ENCODE data around the gene NCAM1. TPM values are rescaled to one million over a fixed set of nuclear protein-coding genes. Genes with fewer than 3 reads are reported as not detected.

The NCAM1 gene
- total RNA-seq, 1 donor from 2014 or later: 4.2 TPM

GRCh38 chr11:112965656-112966055 is 4.4 kb downstream of the NCAM1 start:
- peaks cover 11% of the 10 kb centered on the region for H3K4me1 ChIP-seq
- no peak overlapping the region for H3K4me3 ChIP-seq
- H3K9me3 ChIP-seq: no peaks in the 10 kb centered on the region
- H3K36me3 ChIP-seq: no peaks in the 10 kb centered on the region
- TF ChIP-seq, protein P1, sequence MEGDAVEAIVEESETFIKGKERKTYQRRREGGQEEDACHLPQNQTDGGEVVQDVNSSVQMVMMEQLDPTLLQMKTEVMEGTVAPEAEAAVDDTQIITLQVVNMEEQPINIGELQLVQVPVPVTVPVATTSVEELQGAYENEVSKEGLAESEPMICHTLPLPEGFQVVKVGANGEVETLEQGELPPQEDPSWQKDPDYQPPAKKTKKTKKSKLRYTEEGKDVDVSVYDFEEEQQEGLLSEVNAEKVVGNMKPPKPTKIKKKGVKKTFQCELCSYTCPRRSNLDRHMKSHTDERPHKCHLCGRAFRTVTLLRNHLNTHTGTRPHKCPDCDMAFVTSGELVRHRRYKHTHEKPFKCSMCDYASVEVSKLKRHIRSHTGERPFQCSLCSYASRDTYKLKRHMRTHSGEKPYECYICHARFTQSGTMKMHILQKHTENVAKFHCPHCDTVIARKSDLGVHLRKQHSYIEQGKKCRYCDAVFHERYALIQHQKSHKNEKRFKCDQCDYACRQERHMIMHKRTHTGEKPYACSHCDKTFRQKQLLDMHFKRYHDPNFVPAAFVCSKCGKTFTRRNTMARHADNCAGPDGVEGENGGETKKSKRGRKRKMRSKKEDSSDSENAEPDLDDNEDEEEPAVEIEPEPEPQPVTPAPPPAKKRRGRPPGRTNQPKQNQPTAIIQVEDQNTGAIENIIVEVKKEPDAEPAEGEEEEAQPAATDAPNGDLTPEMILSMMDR (IDR thresholded peaks at IDR 0.05): no peak
- intact Hi-C loops (cut with DNase I): no loop called here
- DNase-seq (no peak), ATAC-seq (no peak)
- H3K27ac ChIP-seq: no peak overlapping the region
- peaks cover 57% of the 10 kb centered on the region for H3K27me3 ChIP-seq

- Histone ChIP-seq H3K4me3 (no peak overlapping the region), H3K36me3 (no peaks in the 10 kb centered on the region), H3K27me3 (peaks cover 55% of the 10 kb centered on the region), H3K27ac (no peak overlapping the region), H3K9me3 (no peaks in the 10 kb centered on the region), H3K4me1 (peaks cover 11% of the 10 kb centered on the region)
- DNase-seq (no peak), ATAC-seq (no peak)
- TF ChIP-seq, protein P1 (IDR thresholded peaks at IDR 0.05): no peak
- intact Hi-C loops (cut with DNase I): no loop called here
These were observed 5.3 kb downstream of the NCAM1 start for GRCh38 chr11:112966561-112966960.

DNA sequence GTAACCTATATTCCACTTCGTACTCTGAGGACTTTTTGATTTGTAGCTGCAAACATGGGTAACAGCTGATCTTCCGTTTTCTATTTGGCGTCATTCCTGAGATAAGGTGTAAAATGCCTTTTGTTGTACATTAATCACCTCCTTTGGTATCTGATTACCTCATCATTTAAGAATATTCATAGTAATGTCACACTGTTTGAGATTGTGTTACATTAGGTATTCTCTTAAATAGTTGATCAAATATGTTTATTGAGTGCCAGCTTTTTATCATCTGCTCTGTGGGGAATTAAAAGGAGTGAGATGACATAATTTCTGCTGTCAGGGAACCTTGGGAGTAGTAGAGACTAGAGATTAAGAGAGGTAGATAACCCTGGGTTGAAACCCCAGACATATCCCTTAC is 5.9 kb downstream of the NCAM1 start:
- peaks cover 51% of the 10 kb centered on the region for H3K27me3 ChIP-seq

GRCh38 chr11:112968941-112969713 is 7.9 kb downstream of the NCAM1 start:
- Histone ChIP-seq H3K4me1 (no peaks in the 10 kb centered on the region), H3K36me3 (no peaks in the 10 kb centered on the region), H3K27ac (no peak overlapping the region), H3K27me3 (peaks cover 31% of the 10 kb centered on the region), H3K4me3 (no peak overlapping the region), H3K9me3 (no peaks in the 10 kb centered on the region)
- intact Hi-C loops (cut with DNase I): no loop called here
- TF ChIP-seq, protein P1 (IDR thresholded peaks at IDR 0.05): no peak
- DNase-seq (no peak), ATAC-seq (no peak)

More for the DNA sequence above, 5.9 kb downstream of the NCAM1 start:
- no peak for DNase-seq
- no peak overlapping the region for H3K27ac ChIP-seq
- intact Hi-C loops (cut with DNase I): no loop called here
- TF ChIP-seq, protein P1 (IDR thresholded peaks at IDR 0.05): no peak
- no peak for ATAC-seq
- peaks cover 11% of the 10 kb centered on the region for H3K4me1 ChIP-seq
- no peaks in the 10 kb centered on the region for H3K9me3 ChIP-seq
- H3K4me3 ChIP-seq: no peak overlapping the region
- no peaks in the 10 kb centered on the region for H3K36me3 ChIP-seq

DNA sequence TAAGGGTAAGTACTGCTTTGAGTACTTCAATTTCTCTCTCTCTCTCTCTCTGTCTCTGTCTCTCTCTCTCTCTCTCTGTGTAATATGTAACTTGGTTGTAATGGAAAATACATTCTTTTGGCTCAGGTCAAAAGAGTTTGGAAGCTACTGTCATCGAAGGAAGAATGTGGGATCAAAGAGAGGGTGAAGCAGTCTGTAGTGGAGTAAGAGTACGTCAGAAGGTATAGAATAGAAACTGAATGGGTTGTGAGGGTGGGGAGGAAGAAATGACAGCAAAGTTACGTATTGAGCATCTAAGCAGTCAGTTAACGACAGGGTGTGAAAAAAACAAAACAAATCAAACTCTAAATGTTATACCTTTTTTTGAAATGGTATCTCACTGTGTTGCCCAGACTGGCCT is 10.0 kb downstream of the NCAM1 start:
- no peaks in the 10 kb centered on the region for H3K4me1 ChIP-seq
- ATAC-seq (no peak), DNase-seq (no peak)
- TF ChIP-seq, protein P1 (IDR thresholded peaks at IDR 0.05): no peak
- no peak overlapping the region for H3K27ac ChIP-seq
- H3K9me3 ChIP-seq: no peaks in the 10 kb centered on the region
- intact Hi-C loops (cut with DNase I): no loop called here
- peaks cover 18% of the 10 kb centered on the region for H3K27me3 ChIP-seq
- no peak overlapping the region for H3K4me3 ChIP-seq
- H3K36me3 ChIP-seq: no peaks in the 10 kb centered on the region

All from upper lobe of right lung (tissue), 1 donor.